GM23248 (cell line): ENCODE data around the gene SERPINA12.

Experiments
- EZH2 ChIP-seq: fragments of 200-600 bp; sonication (generic); IDR thresholded peaks from 2 replicates; pipeline ENCODE4 v1.6.1; 2018; ENCODE audit warnings: antibody characterized with exemption, mild to moderate bottlenecking; ENCODE audit not compliant: insufficient read depth, poor library complexity, severe bottlenecking
- EZH2phosphoT487 ChIP-seq: fragments of 200-600 bp; sonication (generic); IDR thresholded peaks from 2 replicates; pipeline ENCODE4 v1.6.1; 2018; ENCODE audit warnings: antibody characterized with exemption, moderate library complexity, mild to moderate bottlenecking, low read depth; ENCODE audit not compliant: insufficient read depth

DNA sequence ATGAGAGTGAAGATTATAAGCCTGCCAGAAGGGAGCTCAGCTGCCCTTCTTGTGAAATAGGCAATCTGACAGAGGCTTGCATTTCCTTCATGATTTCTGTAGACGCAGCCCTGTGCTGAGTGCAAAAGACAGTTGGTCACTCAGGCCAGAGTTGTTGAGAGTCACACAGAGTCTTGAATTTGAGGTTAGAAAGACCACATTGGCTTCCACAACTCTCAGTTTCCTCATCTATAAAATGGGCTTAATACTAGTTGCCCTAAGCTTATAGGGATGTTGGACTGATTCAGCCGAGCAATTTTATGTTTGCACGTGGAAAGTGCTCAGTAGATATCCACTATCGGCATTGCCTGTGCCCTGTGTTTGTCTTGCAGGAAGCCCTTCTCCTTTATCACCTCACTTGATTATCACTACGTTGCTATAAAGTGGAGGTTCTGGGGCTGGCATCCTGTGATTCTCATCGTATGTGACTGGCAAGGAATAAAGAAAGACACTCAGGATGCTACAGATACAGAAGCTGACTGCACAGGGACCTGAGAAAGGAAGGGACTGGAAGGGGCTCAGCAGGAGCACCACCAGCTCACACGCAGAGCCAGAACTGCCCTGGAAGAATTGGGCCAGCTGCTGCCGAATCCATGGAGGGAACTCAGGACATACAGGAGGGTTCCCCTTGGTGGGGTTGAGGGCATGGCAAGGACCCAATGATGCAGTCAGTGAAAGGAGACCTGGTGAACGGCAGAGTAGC is 32.1 kb upstream of the SERPINA12 start:
- TF ChIP-seq EZH2 (no peak), EZH2phosphoT487 (no peak)
